GM13977 (cell line): ENCODE data around the gene RPS4Y1.
"Not testable (repeated sequence)": the region's sequence is repeated elsewhere in the genome, so short reads cannot be mapped to it uniquely, and the experiment has no call there.

Experiments used
- DNase-seq: peaks from one replicate; pipeline ENCODE4 v3.0.0; 2012; ENCODE audit warnings: low spot score
- in situ Hi-C: fragments of 300-500 bp; cut with MboI; formaldehyde crosslinking; loops from one replicate; pipeline ENCODE4 v1.12.0; 2022; ENCODE audit warnings: low sequenced_read_pairs, low pct_unique_long_range_greater_than_20kb, mixed read lengths, inconsistent platforms; ENCODE audit not compliant: unreplicated experiment
- TF ChIP-seq, protein P1 (sequence below): IDR thresholded peaks from 2 replicates; pipeline ENCODE4 v1.5.1; 2012; ENCODE audit warnings: mild to moderate bottlenecking, control low read depth; ENCODE audit not compliant: insufficient read depth; ENCODE audit errors: extremely low read depth, missing control alignments

The RPS4Y1 gene

DNA sequence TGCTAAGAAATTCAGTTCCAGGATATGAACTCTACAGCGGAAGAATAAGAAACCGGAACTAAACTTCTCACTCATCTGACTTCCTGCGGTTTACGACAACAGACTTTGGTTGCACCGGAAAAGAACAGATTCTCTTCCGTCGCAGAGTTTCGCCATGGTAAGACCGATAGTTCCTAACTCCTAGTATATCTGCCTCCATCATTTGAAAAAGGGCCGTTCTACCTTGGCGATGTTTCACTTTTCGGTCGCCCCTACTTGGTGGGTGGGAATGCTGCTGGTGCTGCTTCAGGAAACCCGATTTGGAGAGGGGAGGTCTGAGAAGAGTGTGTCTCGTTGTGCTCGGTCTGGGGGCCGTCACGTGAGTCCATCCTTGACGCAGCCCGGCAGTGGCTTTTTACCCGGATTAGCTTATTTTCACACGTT lies at the start of gene RPS4Y1:
Gene RPS4Y1, plus strand, starts transcription at position 132 of the 423 bp plus-strand sequence. Its CDS starts 23 bp downstream, at position 155.
- no peak for DNase-seq
- TF ChIP-seq, protein P1, sequence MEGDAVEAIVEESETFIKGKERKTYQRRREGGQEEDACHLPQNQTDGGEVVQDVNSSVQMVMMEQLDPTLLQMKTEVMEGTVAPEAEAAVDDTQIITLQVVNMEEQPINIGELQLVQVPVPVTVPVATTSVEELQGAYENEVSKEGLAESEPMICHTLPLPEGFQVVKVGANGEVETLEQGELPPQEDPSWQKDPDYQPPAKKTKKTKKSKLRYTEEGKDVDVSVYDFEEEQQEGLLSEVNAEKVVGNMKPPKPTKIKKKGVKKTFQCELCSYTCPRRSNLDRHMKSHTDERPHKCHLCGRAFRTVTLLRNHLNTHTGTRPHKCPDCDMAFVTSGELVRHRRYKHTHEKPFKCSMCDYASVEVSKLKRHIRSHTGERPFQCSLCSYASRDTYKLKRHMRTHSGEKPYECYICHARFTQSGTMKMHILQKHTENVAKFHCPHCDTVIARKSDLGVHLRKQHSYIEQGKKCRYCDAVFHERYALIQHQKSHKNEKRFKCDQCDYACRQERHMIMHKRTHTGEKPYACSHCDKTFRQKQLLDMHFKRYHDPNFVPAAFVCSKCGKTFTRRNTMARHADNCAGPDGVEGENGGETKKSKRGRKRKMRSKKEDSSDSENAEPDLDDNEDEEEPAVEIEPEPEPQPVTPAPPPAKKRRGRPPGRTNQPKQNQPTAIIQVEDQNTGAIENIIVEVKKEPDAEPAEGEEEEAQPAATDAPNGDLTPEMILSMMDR, result no peak
- in situ Hi-C loops, result no loop called here

DNA sequence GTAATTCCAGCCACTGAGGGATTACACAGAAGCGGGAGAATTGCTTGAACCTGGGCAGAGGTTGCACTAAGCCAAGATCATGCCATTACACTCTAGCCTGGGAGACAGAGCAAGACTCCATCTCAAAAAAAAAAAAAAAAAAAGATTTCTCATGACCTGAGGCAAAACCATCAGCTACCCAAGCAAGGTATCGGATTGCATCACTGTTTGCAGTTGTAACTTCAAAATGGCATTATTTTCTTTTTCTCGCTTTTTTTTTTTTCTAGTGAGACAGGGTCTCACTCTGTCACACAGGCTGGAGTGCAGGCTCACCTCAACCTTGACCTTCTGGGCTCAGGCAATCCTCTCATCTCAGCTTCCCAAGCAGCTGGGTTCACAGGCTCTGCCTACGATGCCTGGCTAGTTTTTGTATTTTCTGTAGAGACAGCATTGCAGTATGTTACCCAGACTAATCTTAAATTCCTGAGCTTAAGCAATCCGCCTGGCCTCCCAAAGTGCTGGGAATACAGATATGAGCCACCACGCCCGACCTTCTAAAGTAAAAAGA lies 44.4 kb upstream of the RPS4Y1 start:
- no peak for DNase-seq
- in situ Hi-C loops, result no loop called here
- TF ChIP-seq, protein P1, result no peak

DNA sequence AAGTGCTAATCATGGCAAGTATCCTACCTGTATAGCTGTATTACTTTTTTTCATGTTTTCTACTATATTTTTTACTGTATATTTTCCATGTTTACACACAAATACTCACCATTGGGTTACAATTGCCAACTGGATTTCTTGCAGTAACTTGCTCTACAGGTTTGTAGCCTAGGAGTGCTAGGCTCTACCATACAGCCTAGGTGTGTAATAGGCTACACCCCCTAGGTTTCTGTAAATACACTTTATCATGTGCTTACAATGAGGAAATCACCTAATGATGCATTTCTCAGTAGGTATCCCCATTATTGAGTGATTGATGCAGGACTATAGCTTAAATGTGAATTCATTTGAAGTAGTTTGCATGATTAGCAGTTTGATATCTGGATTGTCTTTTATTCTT lies 43.4 kb upstream of the RPS4Y1 start:
- in situ Hi-C loops, result no loop called here
- TF ChIP-seq, protein P1, result no peak
- DNase-seq, result no peak

DNA sequence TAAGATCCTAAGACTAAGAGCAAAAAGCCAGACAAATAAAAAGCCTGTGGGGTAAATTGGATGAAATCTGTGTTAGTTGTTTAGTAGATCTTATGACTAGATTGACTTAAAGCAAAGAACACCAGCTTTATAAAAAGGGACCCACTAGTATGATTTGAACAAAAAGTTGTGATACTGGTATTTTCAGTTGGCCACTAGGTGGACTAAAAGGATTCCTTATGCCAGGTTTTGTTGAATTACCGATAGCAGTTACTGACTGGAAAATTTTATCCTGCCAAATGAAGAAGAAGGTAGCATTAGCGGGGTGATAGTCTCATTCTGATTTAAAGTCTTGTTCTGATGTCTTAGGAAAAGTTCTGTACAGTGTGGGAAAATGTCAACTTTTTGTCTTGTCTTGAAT lies 41.2 kb upstream of the RPS4Y1 start:
- TF ChIP-seq, protein P1, result no peak
- in situ Hi-C loops, result no loop called here
- no peak for DNase-seq

DNA sequence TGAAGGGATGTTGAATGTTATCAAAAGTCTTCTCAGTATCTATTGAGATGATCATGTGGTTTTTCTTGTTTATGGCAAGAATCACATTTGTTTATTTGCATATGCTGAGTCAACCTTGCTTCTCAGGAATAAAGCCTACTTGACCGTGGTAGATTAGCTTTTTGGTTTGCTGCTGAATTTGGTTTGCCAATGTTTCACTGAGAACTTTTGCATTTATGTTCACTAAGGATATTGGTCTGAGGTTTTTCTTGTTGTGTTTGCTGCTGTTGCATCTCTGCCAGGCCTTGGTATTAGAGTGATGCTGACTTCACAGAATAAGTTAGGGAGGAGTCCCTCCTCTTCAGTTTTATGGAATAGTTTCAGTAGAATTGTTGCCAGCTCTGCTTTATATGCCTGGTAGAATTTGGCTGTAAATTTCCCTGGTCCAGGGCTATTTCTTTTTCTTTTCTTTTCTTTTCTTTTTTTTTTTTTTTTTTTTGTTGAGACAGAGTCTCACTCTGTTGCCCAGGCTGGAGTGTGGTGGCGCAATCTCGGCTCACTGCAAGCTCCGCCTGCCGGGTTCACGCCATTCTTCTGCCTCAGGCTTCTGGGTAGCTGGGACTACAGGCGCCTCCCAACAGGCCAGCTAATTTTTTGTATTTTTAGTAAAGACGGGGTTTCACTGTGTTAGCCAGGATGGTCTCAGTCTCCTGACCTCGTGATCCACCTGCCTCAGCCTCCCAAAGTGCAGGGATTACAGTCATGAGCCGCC lies 24.1 kb upstream of the RPS4Y1 start:
- DNase-seq, in situ Hi-C loops: not testable (repeated sequence)

DNA sequence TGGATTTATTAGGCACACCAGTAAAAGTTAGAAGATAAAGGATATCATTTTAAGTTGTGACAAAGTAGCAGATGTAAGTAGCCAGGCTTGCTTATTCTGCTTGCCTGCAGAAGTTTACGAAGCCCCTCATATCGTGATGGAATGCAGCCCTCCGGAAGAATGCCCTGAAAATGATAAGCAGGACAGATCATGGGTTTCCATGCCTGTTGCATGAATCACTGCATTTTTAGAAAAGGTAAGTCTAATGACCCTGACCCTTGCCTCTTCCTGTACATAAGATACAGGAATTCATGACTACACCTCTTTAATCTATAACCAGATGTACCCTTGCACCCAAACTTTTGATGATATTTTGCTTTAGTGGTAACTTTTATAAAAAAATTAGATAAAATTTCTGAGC lies 16.9 kb upstream of the RPS4Y1 start:
- TF ChIP-seq, protein P1, result no peak
- DNase-seq, result no peak
- in situ Hi-C loops, result no loop called here

DNA sequence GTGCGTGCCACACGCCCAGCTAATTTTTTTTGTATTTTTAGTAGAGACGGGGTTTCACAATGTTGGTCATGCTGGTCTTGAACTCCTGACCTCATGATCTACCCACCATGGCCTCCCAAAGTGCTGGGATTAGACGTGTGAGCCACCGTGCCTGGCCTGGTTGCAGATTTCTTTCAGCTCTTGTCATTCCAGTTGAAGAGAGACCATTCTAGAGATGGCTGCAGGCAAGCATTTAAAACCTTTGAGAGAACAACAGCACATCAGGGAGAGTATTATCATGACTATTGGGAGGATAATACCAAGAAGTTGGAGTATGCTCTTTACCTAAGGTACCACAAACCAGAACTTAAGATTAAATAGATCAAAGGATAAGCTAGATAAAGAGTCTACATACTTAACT lies 12.9 kb upstream of the RPS4Y1 start:
- TF ChIP-seq, protein P1, result no peak
- DNase-seq, result no peak
- in situ Hi-C loops, result no loop called here
